CD4-positive, alpha-beta T cell (primary cell): ENCODE data around the gene RUNX3. TPM values are rescaled to one million over a fixed set of nuclear protein-coding genes. Genes with fewer than 3 reads are reported as not detected.
A peak's percentile ranks its signal among the peaks of the same experiment; 100 is the strongest.

Experiments used
- ATAC-seq: fragments of 200-7000 bp; cut with Tn5 transposase; one replicate; pipeline ENCODE4 v1.10.0; 2022; ENCODE audit warnings: mild to moderate bottlenecking; ENCODE audit not compliant: poor library complexity
- CTCF ChIA-PET: fragments of 350-600 bp; sonication (Branson Sonifier 250); formaldehyde crosslinking; loops from one replicate; lab custom pipeline; 2021; ENCODE audit warnings: antibody characterized with exemption, inconsistent platforms; lab: Charles Lee
- POLR2A ChIA-PET: fragments of 350-600 bp; sonication (Branson Sonifier 250); formaldehyde crosslinking; loops from one replicate; lab custom pipeline; 2021; ENCODE audit warnings: antibody characterized with exemption, inconsistent platforms; lab: Charles Lee
- DNase-seq, 14 experiments: peaks; one replicate each; pipeline ENCODE4 v3.0.0-alpha.2; 2013 to 2020; ENCODE audit warnings: mixed read lengths in 2 of 14
- H3K27ac ChIP-seq, 2 donors: one replicate each; pipeline versions ENCODE4 v1.5.1 to v1.7.0; 2013; ENCODE audit warnings: low read length in 2 of 2, low read depth in 1 of 2, mild to moderate bottlenecking in 1 of 2
- H3K27me3 ChIP-seq, 2 experiments: 1 replicate in 1 of 2; 2 replicates in 1 of 2; pipeline versions ENCODE4 v1.6.1 to v1.7.0; 2013; ENCODE audit warnings: low read length in 2 of 2, control low read depth in 1 of 2, mild to moderate bottlenecking in 1 of 2, moderate library complexity in 1 of 2; ENCODE audit not compliant: insufficient read depth in 2 of 2, control insufficient read depth in 1 of 2
- H3K36me3 ChIP-seq: one replicate; pipeline ENCODE4 v1.6.1; 2013; ENCODE audit warnings: low read length, control low read depth; ENCODE audit not compliant: insufficient read depth
- H3K4me1 ChIP-seq: one replicate; pipeline ENCODE4 v1.6.1; 2013; ENCODE audit warnings: low read length, control low read depth; ENCODE audit not compliant: insufficient read depth
- H3K4me3 ChIP-seq: one replicate; pipeline ENCODE4 v1.5.1; 2013; ENCODE audit warnings: mild to moderate bottlenecking, low read length, moderate library complexity
- H3K9me3 ChIP-seq, 2 experiments: 1 replicate in 1 of 2; 2 replicates in 1 of 2; pipeline versions ENCODE4 v1.6.1 to v1.7.0; 2013; ENCODE audit warnings: low read length in 2 of 2, mild to moderate bottlenecking in 2 of 2, control low read depth in 1 of 2, moderate library complexity in 1 of 2; ENCODE audit not compliant: control insufficient read depth in 1 of 2, insufficient read depth in 1 of 2
- H3K27ac Mint-ChIP-seq: one replicate; pipeline ENCODE4 v1.8.0; 2020; ENCODE audit warnings: mixed read lengths
- H3K27me3 Mint-ChIP-seq: one replicate; pipeline ENCODE4 v1.8.0; 2021; ENCODE audit warnings: mixed read lengths
- H3K36me3 Mint-ChIP-seq: one replicate; pipeline ENCODE4 v1.8.0; 2021; ENCODE audit warnings: low read depth, mixed read lengths
- H3K4me1 Mint-ChIP-seq: one replicate; pipeline ENCODE4 v1.8.0; 2021; ENCODE audit warnings: low read depth, mixed read lengths
- H3K4me3 Mint-ChIP-seq: one replicate; pipeline ENCODE4 v1.8.0; 2020; ENCODE audit warnings: mild to moderate bottlenecking, mixed read lengths
- H3K9me3 Mint-ChIP-seq: one replicate; pipeline ENCODE4 v1.8.0; 2020; ENCODE audit warnings: mixed read lengths
- CTCF ChIP-seq: fragments of 200-600 bp; IDR thresholded peaks from one replicate; pipeline ENCODE4 v1.8.0; 2022; ENCODE audit warnings: antibody characterized with exemption, mild to moderate bottlenecking
- intact Hi-C, 2 experiments: fragments of 100-400 bp; cut with DNase I in 1 of 2; cut with micrococcal nuclease in 1 of 2; formaldehyde crosslinking; loops; one replicate each; pipeline versions ENCODE4 v1.15.1 to v1.9.0; 2023 to 2025; cut with DNase I, micrococcal nuclease
- total RNA-seq, 174 experiments: library from RNA in 2 of 174; stranded (reverse) in 2 of 174; gene quantifications; one replicate each; pipeline ENCODE4 v1.2.3 and lab custom pipeline; 2021 to 2026

RUNX3 gene
- total RNA-seq, 2 experiments from 2014 or later = 202 to 209 TPM

- H3K27me3 ChIP-seq = no peaks in the 10 kb centered on the region
- Mint-ChIP-seq H3K4me1 (peaks cover 6% of the 10 kb centered on the region), H3K4me3 (no peak overlapping the region), H3K27ac (no peak overlapping the region), H3K27me3 (no peaks in the 10 kb centered on the region), H3K36me3 (no peaks in the 10 kb centered on the region), H3K9me3 (no peaks in the 10 kb centered on the region)
- H3K9me3 ChIP-seq = no peaks in the 10 kb centered on the region
- no peak overlapping the region for H3K27ac ChIP-seq
- peaks cover 11% of the 10 kb centered on the region for H3K4me1 ChIP-seq
- H3K4me3 ChIP-seq = no peak overlapping the region
- no peak for TF ChIP-seq CTCF
- intact Hi-C loops = no loop called here
- no peak for DNase-seq
- ChIA-PET POLR2A (no interaction called here), CTCF (no interaction called here)
- no peaks in the 10 kb centered on the region for H3K36me3 ChIP-seq
- ATAC-seq = no peak
These were observed 56.9 kb downstream of the RUNX3 start for GRCh38 chr1:24873148-24873547.

- H3K27me3 ChIP-seq = no peaks in the 10 kb centered on the region
- H3K4me3 Mint-ChIP-seq = no peak overlapping the region
- intact Hi-C loops = no loop called here
- no peak for ATAC-seq
- H3K36me3 Mint-ChIP-seq = no peaks in the 10 kb centered on the region
- no peaks in the 10 kb centered on the region for H3K36me3 ChIP-seq
- no peak overlapping the region for H3K4me3 ChIP-seq
- no peaks in the 10 kb centered on the region for H3K9me3 Mint-ChIP-seq
- CTCF ChIA-PET = no interaction called here
- peaks cover 6% of the 10 kb centered on the region for H3K4me1 Mint-ChIP-seq
- peaks cover 11% of the 10 kb centered on the region for H3K4me1 ChIP-seq
- DNase-seq = peak in 1 of 14 experiments; percentile 25
- POLR2A ChIA-PET = no interaction called here
- no peak overlapping the region for H3K27ac Mint-ChIP-seq
- H3K27ac ChIP-seq = no peak overlapping the region
- no peak for TF ChIP-seq CTCF
- no peaks in the 10 kb centered on the region for H3K9me3 ChIP-seq
- H3K27me3 Mint-ChIP-seq = no peaks in the 10 kb centered on the region
These were observed 57.8 kb downstream of the RUNX3 start for GRCh38 chr1:24872061-24872850.

- H3K9me3 Mint-ChIP-seq = no peaks in the 10 kb centered on the region
These were observed 58.7 kb downstream of the RUNX3 start for GRCh38 chr1:24871306-24871901.

More at GRCh38 chr1:24871306-24871901, 58.7 kb downstream of the RUNX3 start:
- POLR2A ChIA-PET = no interaction called here
- no peak for TF ChIP-seq CTCF
- no peaks in the 10 kb centered on the region for H3K27me3 ChIP-seq
- Mint-ChIP-seq H3K27me3 (no peaks in the 10 kb centered on the region), H3K4me1 (peaks cover 6% of the 10 kb centered on the region), H3K36me3 (no peaks in the 10 kb centered on the region), H3K27ac (no peak overlapping the region), H3K4me3 (no peak overlapping the region)
- H3K4me1 ChIP-seq = peaks cover 11% of the 10 kb centered on the region
- no peak overlapping the region for H3K27ac ChIP-seq
- CTCF ChIA-PET = no interaction called here
- no peaks in the 10 kb centered on the region for H3K9me3 ChIP-seq
- no peak for ATAC-seq
- intact Hi-C loops = no loop called here
- H3K4me3 ChIP-seq = no peak overlapping the region
- no peak for DNase-seq
- no peaks in the 10 kb centered on the region for H3K36me3 ChIP-seq
